8988T (cell line): Measurements from ENCODE around the gene LORICRIN.

Experiments
- DNase-seq: peaks from one replicate; pipeline ENCODE4 v3.0.0; 2011

Gene LORICRIN

DNA sequence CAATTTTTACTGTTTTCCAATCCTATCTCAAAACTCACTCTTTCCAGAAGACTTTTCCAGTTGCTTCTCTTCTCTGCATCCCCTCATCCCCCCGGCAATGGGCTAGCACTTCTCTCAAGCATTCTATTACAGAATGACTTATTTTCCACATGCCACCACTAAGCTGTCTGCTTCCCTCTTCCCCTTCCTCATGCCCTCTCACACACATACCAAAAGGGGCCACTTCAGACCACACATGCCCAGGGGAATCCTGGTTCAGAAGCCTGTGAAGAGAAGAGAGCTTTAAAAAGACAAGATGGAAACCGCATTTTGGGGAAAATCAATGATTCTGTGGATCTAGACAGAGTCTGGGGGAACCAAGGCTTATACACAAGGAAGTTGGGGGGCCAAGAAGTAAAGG is 8.4 kb upstream of the LORICRIN start:
- DNase-seq = no peak

DNA sequence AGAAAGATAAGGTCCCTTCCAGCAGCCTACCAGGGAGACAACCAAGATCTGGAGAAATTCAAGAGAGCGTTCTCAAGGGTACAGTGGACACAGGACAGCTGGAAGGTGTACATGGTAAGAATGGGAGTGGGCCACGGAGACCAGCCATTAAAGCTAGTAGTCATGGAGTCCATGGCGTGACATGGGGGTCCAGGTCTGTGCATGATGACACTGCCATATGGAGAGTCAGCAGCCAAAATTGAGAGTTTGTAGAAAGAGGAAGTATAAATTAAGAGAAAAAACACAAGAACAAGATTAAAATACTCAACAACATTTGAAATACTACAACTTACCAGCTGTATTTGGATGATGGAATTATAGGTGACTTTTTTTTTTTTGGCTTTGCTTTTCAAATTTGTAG is 7.9 kb upstream of the LORICRIN start:
- DNase-seq = no peak

DNA sequence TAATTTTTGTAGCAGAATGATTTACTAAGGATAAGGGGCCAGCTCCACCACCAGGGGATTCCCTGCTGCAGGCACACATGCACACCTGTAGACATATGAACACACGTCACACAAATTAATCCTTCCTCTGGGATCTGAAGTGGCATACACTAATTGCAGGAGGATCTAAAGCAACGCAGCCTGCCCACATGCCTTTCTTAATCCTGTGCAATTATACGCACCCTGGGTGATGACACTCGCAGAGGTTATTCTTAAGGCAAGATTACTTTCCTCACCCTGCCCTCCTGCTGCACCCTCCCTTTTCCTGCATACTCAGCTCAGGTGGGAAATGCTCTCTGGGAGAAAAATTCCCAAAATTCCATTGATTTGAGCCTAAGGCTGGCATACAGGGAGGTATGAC is 7.5 kb upstream of the LORICRIN start:
- DNase-seq = no peak

DNA sequence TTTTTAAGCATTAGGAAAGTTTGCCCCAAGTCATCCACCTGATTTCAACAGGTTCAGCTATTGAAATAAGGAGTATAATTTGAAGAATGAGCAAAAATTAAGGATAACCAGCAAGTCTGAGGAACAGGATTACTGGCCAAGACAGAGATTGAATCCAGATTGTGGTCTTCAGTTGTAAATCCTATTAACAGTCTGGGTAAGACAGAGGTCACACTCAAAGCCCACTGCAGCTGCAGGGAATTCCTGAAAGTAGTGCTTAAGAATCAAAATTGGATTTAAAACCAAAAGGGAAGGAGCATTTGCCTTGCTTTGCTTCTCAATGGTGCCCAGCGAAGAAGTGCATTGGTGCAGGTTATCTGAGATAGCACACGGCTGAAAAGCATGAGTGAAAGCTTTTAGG is 6.4 kb upstream of the LORICRIN start:
- no peak for DNase-seq

DNA sequence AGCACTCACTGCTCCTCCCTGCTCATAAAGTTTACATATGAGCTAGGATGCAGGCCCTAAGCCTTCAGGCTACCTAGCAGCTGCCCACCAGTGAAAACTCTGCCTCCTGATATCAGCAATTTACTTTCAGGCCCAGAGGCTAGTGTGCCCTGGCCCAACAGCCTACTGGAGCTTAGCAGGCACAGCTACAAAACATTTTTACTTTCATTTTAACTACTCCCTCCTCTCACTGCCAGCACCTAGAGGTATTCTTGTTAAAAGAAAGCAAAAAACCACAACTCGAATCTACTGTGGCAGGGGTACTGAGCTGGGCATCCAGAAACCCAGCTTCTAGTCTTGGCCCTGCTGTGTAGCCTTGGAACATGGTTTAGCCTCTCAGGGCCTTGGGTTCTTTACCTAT is 5.8 kb upstream of the LORICRIN start:
- DNase-seq = no peak

DNA sequence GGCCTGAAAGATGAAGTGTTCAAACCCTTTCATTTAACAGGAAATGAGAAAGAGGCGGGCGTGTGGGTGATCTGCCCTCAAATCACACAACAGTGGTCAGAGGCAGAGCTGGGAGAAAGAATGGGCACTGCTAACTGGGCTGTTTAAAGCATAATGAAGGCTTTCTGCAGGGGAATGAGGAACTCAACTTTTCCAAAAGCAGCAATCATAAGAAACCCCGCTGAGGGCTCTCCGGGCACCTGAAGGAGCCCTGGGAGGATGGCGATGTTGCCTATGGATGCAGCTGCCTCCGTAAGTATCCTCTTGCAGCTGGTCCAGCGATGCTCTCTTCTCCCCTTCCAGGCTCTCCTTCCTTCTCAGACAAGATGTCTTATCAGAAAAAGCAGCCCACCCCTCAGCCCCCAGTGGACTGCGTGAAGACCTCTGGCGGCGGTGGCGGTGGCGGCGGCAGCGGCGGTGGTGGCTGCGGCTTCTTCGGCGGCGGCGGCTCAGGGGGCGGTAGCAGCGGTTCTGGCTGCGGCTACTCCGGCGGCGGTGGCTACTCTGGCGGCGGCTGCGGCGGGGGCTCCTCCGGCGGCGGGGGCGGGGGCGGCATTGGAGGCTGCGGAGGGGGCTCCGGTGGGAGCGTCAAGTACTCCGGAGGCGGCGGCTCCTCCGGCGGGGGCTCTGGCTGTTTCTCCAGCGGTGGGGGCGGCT is 1.2 kb downstream of the LORICRIN start:
- no peak for DNase-seq

- DNase-seq = no peak
These were observed 2.0 kb downstream of the LORICRIN start for GRCh38 chr1:153261281-153262069.

DNA sequence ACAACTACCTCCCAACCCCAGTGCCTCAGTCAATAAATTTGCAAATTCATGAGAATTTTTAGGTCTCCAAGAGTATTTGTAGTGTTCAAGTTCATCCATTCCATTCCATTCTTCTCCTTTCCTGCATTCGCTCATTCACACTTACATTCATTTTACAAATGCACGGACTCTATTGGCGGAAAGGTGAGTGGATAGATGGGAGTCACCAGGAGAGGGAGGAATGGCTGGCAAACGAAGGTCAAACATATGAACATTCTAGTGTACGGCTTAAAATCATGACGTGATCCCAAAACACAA is 2.5 kb downstream of the LORICRIN start:
- no peak for DNase-seq

DNA sequence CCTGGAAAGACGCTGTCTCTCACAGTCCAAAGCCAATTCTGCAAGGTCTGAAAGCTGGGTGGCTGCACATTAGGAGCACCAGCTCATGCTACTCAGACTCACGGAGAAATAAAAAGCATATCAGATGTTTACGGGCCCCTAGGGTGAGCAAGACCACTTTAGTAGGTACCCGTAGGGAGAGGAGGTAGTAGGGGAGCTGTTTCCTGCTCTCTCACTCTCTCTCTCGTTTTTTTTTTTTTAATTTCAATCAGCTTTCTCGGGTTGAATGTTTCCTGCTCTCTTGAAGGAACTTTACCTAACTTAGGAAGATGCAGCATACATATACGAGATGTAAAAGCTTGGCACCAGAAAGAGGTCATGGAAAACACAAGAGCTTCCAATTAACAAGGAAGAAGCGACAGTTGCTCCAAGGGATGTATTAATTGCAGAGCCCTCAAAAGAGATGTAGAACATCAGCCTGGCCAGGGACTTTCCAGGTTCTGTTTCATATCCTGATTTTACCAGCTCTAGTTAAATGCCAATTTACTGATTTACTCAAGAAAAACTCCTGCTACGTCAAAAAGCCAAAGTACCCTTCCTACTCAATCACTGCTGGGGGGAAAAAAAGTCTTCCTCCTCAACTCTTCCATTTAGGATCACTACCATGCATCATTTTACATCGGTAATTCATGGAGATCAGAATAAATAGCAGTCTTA is 3.1 kb downstream of the LORICRIN start:
- no peak for DNase-seq

- no peak for DNase-seq
These were observed 6.0 kb downstream of the LORICRIN start for GRCh38 chr1:153265457-153265856.

DNA sequence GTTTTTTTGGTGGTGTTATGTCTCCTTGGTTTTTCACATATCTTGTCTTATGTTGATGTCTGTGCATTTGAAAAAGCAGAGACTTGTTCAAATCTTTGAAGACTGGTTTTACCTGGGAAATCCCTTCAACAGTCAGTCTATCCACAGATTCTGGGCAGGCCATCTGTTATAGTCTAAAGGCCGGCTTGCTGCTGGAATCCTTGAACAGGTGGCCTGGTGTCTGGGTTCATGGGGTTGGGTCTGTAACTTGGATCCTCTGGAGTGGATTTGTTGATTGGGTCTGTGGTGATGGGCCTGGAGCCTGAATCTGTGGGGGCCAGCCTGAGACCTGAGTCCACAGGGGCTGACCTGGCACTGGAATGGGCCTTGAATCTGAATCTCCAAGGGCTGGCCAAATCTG is 12.2 kb downstream of the LORICRIN start:
- DNase-seq = no peak

GRCh38 chr1:153272186-153272585 is 12.7 kb downstream of the LORICRIN start:
- DNase-seq = no peak

DNA sequence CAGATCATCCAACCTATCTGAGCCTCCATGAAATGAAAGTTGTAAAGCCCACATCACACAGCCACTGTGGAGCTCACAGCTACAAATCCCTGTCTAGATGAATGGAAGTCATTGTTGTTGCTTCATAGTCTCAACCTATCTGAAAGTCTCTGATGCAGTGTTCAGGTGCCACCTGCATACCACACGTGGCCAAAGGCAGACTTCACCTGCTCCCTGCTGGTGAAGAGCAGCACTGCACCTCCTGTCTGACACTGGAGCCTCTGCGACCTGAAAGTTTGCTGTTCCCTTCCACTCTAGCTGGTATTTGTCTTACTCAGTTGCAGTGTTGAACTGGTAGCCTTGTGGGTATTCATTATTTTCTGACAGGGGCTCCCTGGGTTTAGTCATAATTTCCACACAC is 18.4 kb downstream of the LORICRIN start:
- DNase-seq = no peak

- peak; percentile 49 for DNase-seq
These were observed 29.3 kb downstream of the LORICRIN start for GRCh38 chr1:153288634-153289275.

DNA sequence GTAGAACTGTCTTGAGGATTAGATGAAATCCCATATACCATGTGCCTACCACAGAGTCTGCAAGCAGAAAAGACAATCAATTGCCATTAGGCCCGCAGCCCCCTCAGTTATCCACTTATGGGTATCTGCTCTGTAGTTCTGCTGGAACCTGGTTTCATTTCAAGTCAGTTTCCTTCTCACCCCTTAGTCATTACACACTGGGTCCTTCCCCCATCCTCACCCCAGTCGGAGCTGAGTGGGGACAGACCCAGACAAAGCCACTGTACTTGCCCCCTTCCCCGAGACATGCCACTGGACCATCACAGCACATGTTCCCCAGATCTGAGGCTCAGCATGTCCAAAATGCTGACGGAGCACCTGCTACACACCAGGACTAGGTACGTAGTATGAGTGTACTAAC is 32.0 kb downstream of the LORICRIN start:
- no peak for DNase-seq

DNA sequence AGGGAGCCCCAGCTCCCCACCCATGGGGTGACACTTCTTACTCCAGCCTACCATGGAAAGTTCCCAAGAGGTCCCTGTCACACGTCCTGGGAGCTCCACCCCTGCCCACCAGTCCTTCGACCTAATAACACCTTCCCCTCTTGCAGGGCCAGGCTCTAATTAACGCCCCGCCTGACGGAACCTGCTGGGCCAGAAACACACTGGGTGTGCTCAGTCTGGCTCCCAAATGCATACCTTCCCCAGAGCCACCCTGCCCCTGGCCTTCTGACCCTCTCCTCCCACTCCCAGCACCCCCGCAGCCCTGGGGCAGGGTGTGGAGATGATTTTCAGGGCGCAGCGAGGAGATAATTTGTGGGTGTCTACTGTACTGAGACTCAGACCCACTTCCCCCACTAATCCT is 32.7 kb downstream of the LORICRIN start:
- no peak for DNase-seq

- DNase-seq = no peak
These were observed 33.4 kb downstream of the LORICRIN start for GRCh38 chr1:153292740-153293479.

GRCh38 chr1:153293480-153293775 is 33.9 kb downstream of the LORICRIN start:
- no peak for DNase-seq

DNA sequence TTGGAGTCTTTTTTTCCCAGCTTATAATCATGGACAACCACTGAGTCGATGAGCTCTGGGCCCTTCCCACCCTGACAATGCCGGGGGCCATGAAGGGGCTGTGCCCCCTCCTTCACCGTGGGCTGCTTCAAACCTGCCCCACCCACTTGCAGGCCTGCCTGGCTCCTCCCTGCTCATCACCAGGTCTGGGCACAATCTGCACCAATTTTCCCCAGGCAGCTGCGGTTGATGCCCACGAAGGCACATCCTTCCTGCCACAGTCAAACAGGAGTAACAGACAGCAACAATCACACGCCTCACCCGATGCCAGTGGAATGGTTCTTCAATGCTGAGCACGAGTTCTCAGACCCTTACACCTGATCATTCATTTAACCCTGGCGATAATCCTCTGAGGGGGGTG is 34.4 kb downstream of the LORICRIN start:
- DNase-seq = no peak

- no peak for DNase-seq
These were observed 42.8 kb downstream of the LORICRIN start for GRCh38 chr1:153302308-153302707.

GRCh38 chr1:153305682-153306081 is 46.2 kb downstream of the LORICRIN start:
- no peak for DNase-seq

DNA sequence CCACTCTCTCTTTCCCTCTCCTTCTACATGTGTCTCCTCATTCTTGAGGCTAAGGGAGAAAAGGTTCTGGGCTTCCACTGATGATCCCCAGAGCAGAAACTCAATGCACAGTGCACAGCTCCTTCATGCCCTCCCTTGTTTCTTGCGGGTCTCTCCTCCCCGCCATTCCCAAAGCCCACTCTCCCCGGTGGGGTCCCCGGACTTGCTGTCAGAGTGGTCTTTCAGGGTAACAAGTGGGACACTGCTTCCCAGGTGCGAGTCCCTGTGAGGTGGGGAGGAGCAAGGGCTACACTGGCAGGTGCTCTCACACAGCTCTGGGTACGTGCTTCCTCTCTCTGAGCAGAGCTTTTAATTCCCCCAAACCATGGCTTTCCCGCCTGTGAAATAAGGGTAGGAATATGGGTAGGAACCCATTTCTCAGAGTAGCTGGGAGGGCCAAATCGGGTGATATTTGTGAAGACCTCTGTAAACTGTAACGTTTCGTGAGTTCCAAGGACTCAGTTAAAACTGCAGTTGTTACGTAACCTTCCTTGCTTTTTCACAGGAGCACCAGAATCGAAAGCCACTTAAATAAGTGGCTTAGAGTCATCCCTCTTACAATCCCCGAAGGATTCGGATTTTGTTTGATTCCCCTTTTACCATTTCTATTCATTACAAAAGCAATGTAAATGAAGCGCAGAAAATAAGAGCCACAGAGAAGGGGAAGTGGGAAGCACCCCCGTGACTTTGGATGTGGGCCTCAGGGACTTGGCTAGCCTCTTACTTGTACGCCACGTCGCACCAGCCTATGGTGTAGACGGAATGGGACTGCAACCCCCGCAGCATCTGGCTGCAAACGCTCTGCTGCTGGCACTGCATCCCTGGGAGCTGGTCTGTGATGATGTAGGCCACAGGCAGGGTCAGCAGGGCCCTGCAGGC is 47.1 kb downstream of the LORICRIN start:
- no peak for DNase-seq
